Frontal cortex (tissue), 4 donors: ENCODE data around the gene ZNF606. TPM values are rescaled to one million over a fixed set of nuclear protein-coding genes. Genes with fewer than 3 reads are reported as not detected.

Experiments
- DNase-seq, 2 donors: peaks; one replicate each; pipeline ENCODE4 v3.0.0; 2012; ENCODE audit warnings: low spot score in 2 of 2
- FAIRE-seq: peaks from 2 replicates; lab custom pipeline; 2012; peaks lifted over from hg19 to GRCh38; lab: Jason Lieb, UNC
- total RNA-seq: library from RNA; depleted of rRNA; stranded (reverse); fragments of >200 nt; gene quantifications from one replicate; pipeline ENCODE4 v1.2.3, GENCODE V29; 2014
- donor health status: control.
- donor health status: control.
- donor health status: control.

The ZNF606 gene
- 65.6 TPM for total RNA-seq

DNA sequence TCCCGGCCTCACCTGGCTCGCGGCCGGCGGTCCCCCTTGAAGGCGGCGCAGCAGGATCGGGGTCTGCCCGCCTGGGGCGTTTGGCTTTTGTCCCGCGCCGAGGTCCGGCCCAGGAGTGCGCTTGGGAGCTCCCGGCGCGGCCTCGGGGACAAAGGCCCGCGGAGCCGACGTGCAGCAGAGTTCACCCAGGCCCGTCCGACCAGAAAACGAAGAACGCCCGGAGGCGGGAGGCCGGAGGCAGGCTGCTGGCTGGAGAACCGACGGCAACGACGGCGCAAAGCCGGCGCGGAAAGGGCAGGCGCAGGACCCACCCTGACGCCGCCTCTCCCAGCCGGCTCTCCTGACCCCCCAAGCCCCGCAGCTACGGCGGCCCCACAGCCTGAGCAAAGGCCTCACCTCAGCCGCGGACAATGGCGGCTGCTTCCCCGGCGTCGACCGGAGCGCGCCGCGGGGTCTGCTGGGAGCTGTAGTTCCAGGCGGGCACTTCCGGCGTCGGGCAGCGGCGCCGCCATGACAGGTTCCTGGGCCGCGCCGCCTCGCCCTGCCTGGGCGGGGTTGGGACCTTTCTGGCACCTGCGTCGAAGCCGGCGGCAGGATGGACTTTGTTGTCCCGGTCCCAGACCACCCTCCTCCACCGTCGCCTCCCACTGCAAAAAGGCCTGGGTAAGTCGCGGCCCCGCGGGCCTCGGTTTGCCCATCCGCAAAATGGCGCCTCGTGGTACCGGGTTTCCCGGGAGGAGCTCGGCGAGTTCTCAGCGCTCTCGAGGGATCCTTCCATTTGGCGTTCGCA lies at the start of gene ZNF606:
Gene ZNF606, minus strand, starts transcription at position 437 of the 790 bp plus-strand sequence. CDS start 1,501 bp downstream, outside the sequence.
- FAIRE-seq (no peak), DNase-seq (peak; percentile 93 to 95)

DNA sequence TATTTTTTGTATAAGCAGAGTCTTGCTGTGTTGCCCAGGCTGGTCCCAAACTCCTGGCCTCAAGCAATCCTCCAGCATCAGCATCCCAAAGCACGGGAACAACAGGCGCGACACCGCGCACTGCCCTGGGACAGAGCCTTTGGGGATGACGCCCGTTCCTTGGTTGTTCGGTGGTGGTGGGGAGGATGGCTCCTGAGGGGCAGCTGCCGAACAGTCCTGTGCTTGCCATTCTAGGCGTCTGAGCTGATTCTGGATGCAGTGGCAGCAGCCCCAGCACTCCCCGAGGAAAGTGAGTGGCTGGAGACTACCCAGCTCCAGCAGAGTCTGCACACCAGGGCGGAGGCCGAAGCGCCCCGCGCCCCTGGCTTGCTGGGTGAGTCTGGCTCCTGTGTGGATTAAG lies 49.6 kb upstream of the ZNF606 start:
- DNase-seq: no peak
- FAIRE-seq: no peak

GRCh38 chr19:58047672-58048071 lies 45.1 kb upstream of the ZNF606 start:
- no peak for FAIRE-seq

DNA sequence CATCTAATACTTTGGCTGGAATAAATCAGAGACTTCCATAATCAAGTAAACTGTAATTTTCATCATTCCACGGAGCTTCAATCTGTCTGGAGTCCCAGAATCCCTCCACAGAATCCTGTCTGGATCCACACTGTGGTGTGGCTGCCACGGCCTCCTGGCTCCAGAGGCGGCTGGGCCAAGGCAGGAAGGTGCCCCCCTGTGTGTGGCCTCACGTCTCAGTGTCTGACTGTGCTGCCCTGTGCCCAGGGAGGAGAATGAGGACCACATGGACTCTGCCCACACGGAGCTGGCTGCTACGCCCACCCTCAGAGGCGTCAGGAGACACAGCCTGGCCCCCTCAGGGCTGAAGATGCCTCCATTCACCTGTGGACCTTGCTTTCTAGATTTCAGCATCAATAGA lies 44.2 kb upstream of the ZNF606 start:
- DNase-seq (no peak), FAIRE-seq (no peak)

More at GRCh38 chr19:58047672-58048071, 45.1 kb upstream of the ZNF606 start:
- no peak for DNase-seq

GRCh38 chr19:58045411-58046050 lies 42.9 kb upstream of the ZNF606 start:
- DNase-seq (no peak), FAIRE-seq (no peak)

DNA sequence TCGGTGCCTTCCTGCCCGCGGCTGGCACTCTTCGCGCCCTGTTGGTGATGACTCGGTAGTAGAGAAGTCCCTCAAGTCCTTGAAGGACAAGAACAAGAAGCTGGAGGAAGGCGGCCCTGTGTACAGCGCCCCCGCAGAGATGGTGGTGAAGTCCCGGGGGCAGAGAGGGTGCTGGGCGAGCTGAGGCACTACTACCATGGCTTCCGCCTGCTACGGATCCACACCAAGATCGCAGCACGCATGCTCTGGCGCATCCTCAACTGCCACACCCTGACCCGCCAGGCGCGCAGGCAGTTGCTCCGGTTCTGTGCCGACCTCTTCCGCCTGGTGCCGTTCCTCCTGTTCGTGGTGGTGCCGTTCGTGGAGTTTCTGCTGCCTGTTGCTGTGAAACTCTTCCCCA lies 42.3 kb upstream of the ZNF606 start:
- no peak for FAIRE-seq
- DNase-seq: no peak

- no peak for DNase-seq
- no peak for FAIRE-seq
Observed at GRCh38 chr19:58044391-58044790, 41.8 kb upstream of the ZNF606 start.

- DNase-seq (no peak), FAIRE-seq (no peak)
Observed at GRCh38 chr19:58042495-58043340, 40.1 kb upstream of the ZNF606 start.

DNA sequence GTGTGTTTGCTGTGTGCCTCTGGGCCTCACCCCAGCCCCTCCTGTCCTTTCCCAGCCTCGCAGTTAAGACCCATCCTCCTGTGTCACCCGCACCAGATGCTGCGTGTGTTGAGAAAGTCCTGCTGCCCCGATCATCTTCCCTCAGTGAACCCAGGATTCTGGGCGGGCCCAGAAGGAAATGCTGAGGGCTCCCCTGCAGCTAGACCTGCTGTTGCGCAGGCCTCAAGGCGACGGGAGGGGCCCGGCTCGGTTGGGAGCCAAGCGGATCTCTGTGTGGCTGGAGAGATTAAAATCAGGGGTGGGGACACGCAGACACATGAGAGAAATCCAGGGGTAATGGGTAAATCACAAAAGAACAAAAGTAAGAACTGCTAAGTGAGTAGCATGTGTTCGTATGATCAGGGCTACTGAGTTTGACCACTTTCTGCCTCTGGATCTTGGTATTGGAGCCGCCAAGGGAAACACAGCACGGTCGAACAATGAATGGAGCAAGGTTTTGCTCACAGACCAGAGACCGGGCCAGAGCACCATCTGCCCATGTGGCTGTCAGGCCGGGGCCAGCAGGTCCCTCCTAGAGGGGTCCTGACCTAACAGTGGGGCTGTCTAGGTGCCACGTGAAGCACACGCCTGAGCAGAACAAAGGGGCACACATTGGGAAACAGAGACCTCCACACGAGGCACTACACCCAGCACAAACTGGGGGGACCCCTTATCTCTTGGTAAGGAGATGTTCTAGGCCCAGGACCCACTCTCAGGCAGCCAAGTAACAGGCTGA lies 38.3 kb upstream of the ZNF606 start:
- FAIRE-seq: no peak
- DNase-seq: no peak

DNA sequence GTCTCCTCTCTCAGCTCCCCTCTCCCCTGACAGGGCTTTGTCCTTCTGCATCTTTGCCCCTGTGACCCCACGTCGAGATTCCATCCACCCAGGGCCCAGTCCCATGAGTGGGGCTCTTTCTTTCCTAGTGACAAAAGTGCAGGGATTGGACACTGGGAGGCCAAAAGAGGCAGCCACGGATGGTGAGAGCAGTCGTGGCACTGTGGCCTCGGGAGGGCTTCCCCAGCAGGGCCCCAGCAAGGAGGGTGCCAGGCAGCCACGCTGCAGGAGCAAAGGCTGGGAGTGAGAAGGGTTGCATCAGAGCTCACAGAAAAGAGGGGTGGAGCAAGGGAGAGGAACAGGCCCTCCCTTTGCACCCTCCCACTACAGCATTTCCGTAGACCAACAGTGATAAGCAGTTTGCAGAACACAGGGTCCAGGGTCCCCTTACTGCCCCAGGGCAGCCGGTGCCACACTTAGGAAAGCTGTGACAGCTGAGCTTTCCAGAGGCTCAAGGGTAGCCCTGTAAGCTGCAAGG lies 36.1 kb upstream of the ZNF606 start:
- FAIRE-seq: no peak
- peak in 1 of 2 donors; percentile 12 for DNase-seq

DNA sequence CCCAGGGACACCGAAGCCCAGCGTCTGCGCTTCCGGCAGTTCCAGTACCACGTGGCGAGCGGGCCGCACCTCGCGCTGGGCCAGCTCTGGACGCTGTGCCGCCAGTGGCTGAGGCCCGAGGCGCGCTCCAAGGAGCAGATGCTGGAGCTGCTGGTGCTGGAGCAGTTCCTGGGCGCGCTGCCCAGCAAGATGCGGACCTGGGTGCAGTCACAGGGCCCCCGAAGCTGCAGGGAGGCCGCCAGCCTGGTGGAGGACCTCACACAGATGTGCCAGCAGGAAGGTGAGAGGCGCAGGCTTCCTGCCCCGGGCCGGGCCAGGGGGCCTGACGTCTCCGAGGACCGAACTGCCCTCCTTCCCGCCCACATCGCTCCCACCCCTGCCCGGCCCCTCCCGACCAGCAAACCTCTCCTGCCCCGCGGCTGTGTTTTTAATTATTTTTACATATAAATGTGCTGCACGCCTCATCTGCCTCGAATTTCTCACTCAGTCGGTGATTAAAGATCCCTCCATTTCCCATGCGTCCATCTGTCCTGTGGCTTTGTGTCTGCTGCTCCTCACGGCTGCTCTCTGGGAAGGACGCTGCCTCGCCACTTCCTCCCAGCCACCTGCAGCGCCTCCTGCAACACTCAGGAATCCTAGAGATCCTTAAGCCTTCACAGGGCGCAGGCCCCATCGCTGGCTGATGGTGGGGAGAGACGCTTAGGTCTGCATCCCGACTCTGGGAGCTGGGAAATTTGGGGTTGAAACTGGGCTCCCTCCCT lies 35.5 kb upstream of the ZNF606 start:
- DNase-seq (no peak), FAIRE-seq (no peak)

DNA sequence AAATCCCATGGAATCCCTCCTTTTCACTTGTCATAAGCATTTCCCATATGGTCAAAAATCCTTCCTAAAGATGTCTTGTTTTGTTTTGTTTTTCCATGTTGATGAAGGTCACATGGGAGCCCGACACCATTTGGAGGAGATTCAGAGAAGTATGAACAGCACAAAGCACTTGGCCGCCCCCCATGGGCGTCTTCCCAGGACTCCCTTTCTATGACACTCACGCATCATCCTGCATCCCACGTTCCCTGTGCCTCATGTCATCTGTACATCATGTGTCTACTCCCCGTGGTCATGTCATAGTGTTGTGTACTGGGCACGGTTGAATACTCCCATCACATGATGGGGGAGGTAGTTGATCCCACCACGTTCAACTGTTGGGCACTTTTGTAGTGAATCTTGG lies 33.2 kb upstream of the ZNF606 start:
- DNase-seq (no peak), FAIRE-seq (no peak)

- FAIRE-seq (no peak), DNase-seq (no peak)
Observed at GRCh38 chr19:58034477-58034793, 31.8 kb upstream of the ZNF606 start.

GRCh38 chr19:58033741-58034476 lies 31.3 kb upstream of the ZNF606 start, which contains the start of gene ZSCAN1:
Gene ZSCAN1 (plus strand): TSS chr19:58034025. CDS start chr19:58037837, 3,812 bp downstream.
- DNase-seq: peak; percentile 99
- FAIRE-seq: no peak

DNA sequence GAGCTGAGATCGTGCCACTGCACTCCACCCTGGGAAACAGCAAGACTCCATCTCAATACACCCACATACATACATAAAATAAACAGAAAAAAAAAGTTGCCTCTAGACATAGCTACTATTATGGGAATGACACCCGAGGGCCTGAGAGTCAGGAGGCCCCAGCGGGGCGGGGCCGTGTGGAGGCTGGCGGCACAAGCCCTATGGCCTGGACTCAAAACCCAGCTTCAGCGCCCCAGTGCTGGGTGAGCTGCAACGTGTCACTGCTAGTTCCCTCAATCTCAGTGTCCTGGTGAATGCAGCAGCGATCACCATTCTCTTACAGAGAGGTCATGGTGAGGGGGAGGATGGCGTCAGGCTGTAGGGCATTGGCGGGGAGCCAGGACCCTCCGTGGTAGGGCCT lies 22.0 kb upstream of the ZNF606 start:
- DNase-seq: no peak
- FAIRE-seq: no peak

DNA sequence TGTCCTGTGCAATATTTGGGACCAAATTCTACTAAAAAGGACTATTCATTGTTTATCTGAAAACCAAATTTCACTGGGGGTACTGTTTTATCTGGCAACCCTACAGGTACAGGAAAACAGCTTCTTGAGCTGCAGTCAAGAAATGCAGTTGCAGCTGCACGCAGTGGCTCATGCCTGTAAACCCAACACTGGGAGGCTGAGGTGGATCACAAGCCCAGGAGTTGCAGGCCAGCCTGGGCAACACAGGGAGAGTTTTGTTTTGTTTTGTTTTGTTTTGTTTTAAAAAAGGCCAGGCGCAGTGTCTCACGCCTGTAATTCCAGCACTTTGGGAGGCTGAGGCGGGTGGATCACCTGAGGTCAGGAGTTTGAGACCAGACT lies 19.7 kb upstream of the ZNF606 start:
- no peak for FAIRE-seq
- DNase-seq: no peak

- DNase-seq (peak; percentile 74 to 85), FAIRE-seq (peak; percentile 28)
Observed at GRCh38 chr19:58021541-58022282, 19.1 kb upstream of the ZNF606 start.

- DNase-seq (no peak), FAIRE-seq (no peak)
Observed at GRCh38 chr19:58020129-58020528, 17.5 kb upstream of the ZNF606 start.
